Stimulated activated CD8-positive, alpha-beta memory T cell treated with anti-CD3 and anti-CD28 coated beads, Interleukin-7, amount 100 ng/mL, for 1 hour (primary cell): ENCODE data around the gene MRS2.
"Not testable (repeated sequence)": the region's sequence is repeated elsewhere in the genome, so short reads cannot be mapped to it uniquely, and the experiment has no call there.

Experiments used
- DNase-seq, 2 donors: peaks; one replicate each; pipeline ENCODE4 v3.0.0-alpha.2; 2020; ENCODE audit warnings: low read depth in 2 of 2

Gene MRS2

GRCh38 chr6:24402697-24403500, at the start of gene MRS2:
TSS of gene MRS2 (plus strand) at chr6:24402936. CDS start at chr6:24403047, 111 bp downstream.
- DNase-seq: peak; percentile 45 to 59

GRCh38 chr6:24353861-24354260, 48.9 kb upstream of the MRS2 start:
- no peak for DNase-seq

- DNase-seq: no peak
Observed at GRCh38 chr6:24355393-24355792, 47.3 kb upstream of the MRS2 start.

GRCh38 chr6:24356310-24356973, 46.3 kb upstream of the MRS2 start:
- no peak for DNase-seq

GRCh38 chr6:24357336-24358218, 45.2 kb upstream of the MRS2 start, which contains the start of gene DCDC2:
TSS of gene DCDC2 (minus strand) at chr6:24358059. CDS start at chr6:24357750, 309 bp downstream.
- DNase-seq: no peak

GRCh38 chr6:24358219-24358821, 44.4 kb upstream of the MRS2 start:
- DNase-seq: no peak

- DNase-seq: peak; percentile 30 to 41
Observed at GRCh38 chr6:24359640-24360454, 42.9 kb upstream of the MRS2 start.

- DNase-seq: not testable (repeated sequence)
Observed at GRCh38 chr6:24362363-24362762, 40.4 kb upstream of the MRS2 start.

GRCh38 chr6:24365103-24365633, 37.6 kb upstream of the MRS2 start:
- DNase-seq: not testable (repeated sequence)

GRCh38 chr6:24374612-24375011, 28.1 kb upstream of the MRS2 start:
- no peak for DNase-seq

GRCh38 chr6:24376871-24377270, 25.9 kb upstream of the MRS2 start:
- no peak for DNase-seq

GRCh38 chr6:24378473-24379097, 24.2 kb upstream of the MRS2 start:
- DNase-seq: no peak

- no peak for DNase-seq
Observed at GRCh38 chr6:24381476-24382219, 21.1 kb upstream of the MRS2 start.

- no peak for DNase-seq
Observed at GRCh38 chr6:24382220-24382540, 20.6 kb upstream of the MRS2 start.

- DNase-seq: not testable (repeated sequence)
Observed at GRCh38 chr6:24382891-24383494, 19.7 kb upstream of the MRS2 start.

GRCh38 chr6:24384369-24385130, 18.2 kb upstream of the MRS2 start:
- not testable (repeated sequence) for DNase-seq

- DNase-seq: no peak
Observed at GRCh38 chr6:24385536-24386269, 17.0 kb upstream of the MRS2 start.

- DNase-seq: no peak
Observed at GRCh38 chr6:24387818-24388217, 14.9 kb upstream of the MRS2 start.
